ENCODE results near the gene EIF1B. TPM values are rescaled to one million over a fixed set of nuclear protein-coding genes. Genes with fewer than 3 reads are reported as not detected.

The EIF1B gene
- total RNA-seq, 1 experiment from 2014 or later: 15.0 TPM

DNA sequence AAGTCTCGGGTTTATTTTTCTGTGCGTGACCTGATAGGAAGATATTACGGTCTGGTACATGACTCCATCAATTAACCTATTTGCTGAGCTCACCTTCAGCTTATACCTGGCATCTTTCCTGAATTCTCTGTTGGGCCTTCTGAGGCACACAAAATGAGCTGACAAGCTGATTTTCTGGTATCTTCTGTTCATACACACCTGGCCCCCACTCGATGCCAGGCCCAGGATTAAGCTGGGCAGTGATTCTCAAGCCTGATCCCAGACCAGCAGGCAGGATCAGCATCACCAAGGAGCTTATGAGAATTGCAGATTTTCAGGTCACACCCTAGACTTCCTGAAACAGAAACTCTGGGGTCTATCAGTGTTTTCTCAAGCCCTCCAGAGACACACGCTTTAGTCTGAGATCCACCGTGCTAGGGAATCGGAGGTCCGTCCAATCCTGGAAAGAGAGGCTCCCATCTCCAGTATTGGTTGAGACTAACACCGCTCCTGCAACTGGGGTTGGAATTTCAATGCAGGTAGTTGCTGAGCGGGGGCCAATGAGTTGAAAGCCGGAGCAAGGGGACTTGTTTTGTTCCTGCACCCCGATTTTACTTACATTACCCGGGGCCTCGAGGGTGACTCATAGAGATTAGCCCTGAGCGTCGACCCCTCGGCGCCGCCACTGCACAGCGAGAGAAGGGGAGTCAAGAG is 636 bp upstream of the EIF1B start:
- no peak for DNase-seq (ENCODE audit: low read depth)

DNA sequence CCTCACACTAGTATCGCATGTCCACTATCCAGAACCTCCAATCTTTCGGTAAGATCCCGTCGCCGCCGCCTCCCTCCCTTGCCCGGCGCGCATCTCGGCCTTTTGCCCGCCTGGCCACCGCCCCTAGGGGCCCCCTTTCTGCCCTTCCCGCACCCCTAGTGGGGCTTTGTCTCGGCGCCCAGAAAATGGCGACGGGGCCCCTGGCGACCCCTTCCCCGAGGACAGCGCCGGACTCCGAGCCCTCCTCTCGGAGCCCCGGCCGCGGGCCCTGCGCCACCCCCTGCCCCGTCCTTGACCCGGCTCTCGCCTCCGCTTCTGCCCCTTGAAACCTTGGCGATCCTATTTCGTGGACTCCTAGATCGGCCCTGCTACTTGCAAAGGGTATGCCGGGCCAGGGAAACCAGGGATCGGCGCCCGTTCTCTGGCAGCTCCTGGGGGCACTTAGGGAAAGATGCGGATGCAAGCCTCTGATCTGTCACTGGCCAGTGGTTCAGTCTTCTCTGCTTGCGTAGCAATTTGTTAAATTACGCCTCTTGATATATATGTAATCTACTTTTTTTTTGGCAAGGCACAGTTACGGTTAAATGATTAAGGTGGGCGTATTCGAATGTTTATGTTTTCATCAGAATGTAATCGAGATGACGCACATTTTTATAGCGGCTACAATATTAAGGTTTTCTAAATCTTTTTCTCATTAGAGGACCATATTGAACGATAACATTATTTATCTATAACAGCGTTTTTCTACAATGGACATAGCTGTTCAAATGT is 603 bp downstream of the EIF1B start:
- peak; percentile 32 for DNase-seq (ENCODE audit: low read depth)

DNA sequence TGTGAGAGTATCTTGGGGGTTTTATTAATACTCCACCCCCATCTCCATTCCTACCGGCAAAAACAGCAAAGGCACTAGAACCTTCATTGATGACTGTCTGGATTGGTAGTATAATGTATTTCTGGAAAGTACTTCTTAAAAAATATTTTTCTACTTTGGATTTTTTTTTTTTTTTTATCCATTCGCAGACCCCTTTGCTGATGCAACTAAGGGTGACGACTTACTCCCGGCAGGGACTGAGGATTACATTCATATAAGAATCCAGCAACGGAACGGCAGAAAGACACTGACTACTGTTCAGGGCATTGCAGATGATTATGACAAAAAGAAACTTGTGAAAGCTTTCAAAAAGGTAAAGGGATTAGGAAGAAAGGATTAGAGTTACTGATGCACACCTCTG is 1.2 kb downstream of the EIF1B start:
- DNase-seq (ENCODE audit: low read depth): no peak

DNA sequence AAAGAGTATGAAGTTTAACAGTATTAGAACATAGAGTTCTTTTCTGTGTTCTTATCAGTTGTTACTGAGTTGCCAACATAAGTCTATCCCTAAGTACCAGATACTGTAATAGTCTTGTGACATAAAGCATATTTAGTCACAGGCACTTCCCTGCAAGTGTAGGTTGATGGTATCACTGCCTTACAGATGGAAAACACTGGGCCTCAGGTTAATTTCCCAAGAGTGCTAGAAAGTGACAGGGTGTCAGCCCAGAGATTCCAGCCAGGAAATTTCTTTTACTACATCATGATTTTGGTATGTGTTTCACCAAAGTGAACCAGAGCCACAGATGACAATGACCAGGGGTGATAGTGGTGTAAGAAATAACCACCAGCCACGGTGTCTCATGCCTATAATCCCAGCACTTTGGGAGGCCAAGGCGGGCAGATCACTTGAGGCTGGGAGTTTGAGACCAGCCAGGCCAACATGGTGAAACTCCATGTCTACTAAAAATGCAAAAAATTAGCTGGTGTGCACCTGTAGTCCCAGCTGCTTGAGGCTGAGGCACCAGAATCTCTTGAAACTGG is 3.2 kb downstream of the EIF1B start:
- DNase-seq (ENCODE audit: low read depth): no peak

DNA sequence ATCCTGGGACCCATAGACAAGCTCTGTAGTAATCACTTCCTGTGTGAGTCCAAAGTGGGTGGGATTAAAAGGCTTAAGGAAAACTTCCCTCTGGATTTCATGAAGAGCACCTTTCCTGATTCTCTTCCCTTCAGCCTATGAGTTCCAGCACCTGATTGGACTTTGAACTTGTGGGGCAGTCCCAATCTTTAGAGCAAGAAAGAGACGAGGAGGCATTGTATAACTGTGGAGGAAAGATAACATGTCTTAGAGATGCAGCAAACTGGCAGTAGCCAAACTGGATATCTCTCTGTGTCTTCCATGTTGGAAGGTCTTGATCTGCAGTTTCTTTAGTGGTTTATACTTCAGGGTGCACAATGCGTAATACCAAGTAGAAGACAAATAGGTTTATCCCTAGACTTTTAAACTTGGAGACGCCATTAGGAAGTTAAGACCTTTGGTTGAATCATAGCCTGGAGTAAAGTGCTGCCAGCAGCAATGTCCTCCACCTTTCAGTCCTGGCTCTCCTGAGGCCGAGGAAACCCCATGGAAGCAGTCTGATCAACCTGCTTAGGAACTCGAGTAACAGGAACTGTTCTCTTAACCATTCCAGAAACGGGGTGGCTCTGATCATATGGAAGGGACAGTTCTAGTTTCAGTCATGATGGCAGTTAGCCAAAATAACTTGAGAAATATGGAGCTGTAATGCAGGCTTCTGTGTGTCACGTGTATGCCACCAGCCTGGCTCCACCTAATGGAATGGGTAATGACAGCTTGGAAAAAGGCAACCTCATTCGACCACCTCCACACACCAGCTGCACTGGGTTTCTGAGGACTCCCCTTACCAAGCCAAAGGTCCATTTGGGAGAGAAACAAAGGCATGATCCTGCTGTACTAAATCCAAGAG is 4.7 kb downstream of the EIF1B start:
- DNase-seq (ENCODE audit: low read depth): no peak

GRCh38 chr3:40317061-40317855 is 7.8 kb downstream of the EIF1B start:
- peak; percentile 50 for DNase-seq (ENCODE audit: low read depth)

- DNase-seq (ENCODE audit: low read depth): no peak
Observed at GRCh38 chr3:40321818-40322217, 12.3 kb downstream of the EIF1B start.

GRCh38 chr3:40323946-40324345 is 14.4 kb downstream of the EIF1B start:
- DNase-seq (ENCODE audit: low read depth): no peak

DNA sequence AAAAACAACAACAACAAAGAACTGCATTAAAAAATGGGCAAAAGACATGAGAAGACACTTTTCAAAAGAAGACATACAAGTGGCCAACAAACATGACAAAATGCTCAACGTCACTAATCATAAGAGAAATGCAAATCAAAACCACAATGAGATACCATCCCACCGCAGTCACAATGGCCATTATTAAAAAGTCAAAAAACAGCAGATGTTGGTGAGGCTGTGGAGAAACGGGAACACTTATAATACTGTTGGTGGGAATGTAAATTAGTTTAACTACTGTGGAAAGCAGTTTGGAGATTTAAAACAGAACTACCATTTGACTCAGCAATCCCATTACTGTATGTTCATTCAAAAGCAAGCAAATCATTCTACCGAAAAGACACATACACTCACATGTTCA is 15.1 kb downstream of the EIF1B start:
- no peak for DNase-seq (ENCODE audit: low read depth)

GRCh38 chr3:40325465-40325864 is 16.0 kb downstream of the EIF1B start:
- DNase-seq (ENCODE audit: low read depth): no peak

DNA sequence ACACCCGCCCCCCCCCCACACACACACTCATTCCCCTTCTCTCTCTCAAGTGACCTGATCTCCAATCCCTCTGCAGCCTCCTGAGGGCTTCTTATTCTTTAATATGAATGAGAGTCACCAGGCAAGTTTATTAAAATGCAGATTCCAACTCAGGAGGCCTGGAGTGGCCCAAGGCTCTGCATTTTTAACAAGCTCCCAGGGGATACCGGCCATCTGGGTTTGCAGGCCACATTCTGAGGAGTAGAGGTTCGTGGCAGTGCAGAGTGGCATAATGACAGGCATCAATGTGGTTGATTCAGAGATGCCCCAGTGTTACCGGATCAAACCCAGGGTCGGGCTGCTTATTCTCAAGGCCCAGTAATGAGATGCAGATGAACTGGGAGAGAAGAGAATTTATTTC is 18.9 kb downstream of the EIF1B start:
- no peak for DNase-seq (ENCODE audit: low read depth)

- DNase-seq (ENCODE audit: low read depth): no peak
Observed at GRCh38 chr3:40329071-40329470, 19.6 kb downstream of the EIF1B start.

GRCh38 chr3:40332684-40333083 is 23.2 kb downstream of the EIF1B start:
- DNase-seq (ENCODE audit: low read depth): no peak

GRCh38 chr3:40333416-40333815 is 23.9 kb downstream of the EIF1B start:
- DNase-seq (ENCODE audit: low read depth): peak; percentile 19

DNA sequence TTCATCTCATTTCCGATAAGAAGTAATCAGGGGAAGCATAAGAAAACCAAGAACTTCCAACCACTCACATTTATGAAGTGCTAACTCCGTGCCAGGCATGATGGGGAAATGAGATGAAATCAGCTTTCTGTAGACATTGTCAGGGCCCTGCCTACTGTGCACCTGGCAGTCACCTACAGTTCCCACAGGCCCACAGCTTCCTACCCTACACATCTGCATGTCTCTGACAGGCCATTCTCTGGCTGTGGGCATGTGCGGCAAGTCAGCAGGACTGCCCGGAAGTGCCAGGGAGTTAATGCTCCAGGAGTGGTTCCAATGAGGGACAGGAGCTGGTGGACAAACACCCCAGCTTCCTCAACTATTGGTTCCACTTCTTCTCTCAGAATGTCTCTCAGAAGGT is 24.3 kb downstream of the EIF1B start:
- no peak for DNase-seq (ENCODE audit: low read depth)

- DNase-seq (ENCODE audit: low read depth): no peak
Observed at GRCh38 chr3:40336101-40336500, 26.6 kb downstream of the EIF1B start.

GRCh38 chr3:40336511-40337135 is 27.1 kb downstream of the EIF1B start:
- DNase-seq (ENCODE audit: low read depth): no peak

- DNase-seq (ENCODE audit: low read depth): no peak
Observed at GRCh38 chr3:40337136-40338108, 27.9 kb downstream of the EIF1B start.

- no peak for DNase-seq (ENCODE audit: low read depth)
Observed at GRCh38 chr3:40339871-40340270, 30.4 kb downstream of the EIF1B start.

Data from LHCN-M2 (cell line).